ENCODE results near the gene ISY1. TPM values are rescaled to one million over a fixed set of nuclear protein-coding genes. Genes with fewer than 3 reads are reported as not detected.

The ISY1 gene
- total and polyA plus RNA-seq, 4 donors: 6.4 to 13.2 (median 10.5) TPM

DNA sequence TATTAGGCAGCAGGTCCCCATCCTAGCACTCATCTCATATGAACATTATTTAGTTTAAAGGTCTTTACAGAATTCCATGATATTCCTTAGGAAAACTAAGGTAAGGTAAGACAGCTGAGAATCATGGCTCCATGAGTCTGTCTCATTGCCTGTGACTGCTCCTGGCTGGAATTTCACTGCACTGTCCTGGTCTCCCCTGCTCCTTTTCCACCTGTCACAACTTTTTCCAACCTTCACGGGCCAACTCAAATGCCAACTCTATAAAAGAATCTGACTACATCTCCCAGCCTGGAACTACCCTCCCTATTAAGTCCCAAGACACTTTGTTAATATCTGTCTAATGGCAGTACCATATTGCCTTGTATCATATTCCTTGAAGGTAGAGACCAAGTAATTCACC, 15.2 kb upstream of the ISY1 start:
- no peak for DNase-seq (ENCODE audit: low spot score)
- no peaks in the 10 kb centered on the region for H3K27me3 ChIP-seq (ENCODE audit: control insufficient read depth in 4 of 4, insufficient read depth in 4 of 4, low read length in 3 of 4)
- H3K36me3 ChIP-seq (ENCODE audit: control insufficient read depth in 4 of 4, insufficient read depth in 3 of 4, low read depth in 1 of 4, low read length in 3 of 4): peaks cover 3 to 20% (median 13%) of the 10 kb centered on the region in 4 donors
- WGBS: 65% methylated on average over 1 of the region's 1 CpG
- no peak overlapping the region for H3K4me3 ChIP-seq (ENCODE audit: low read depth in 1 of 3, low read length in 3 of 3)
- H3K4me1 ChIP-seq (ENCODE audit: control insufficient read depth in 4 of 4, insufficient read depth in 4 of 4, low read length in 3 of 4): peaks cover 26 to 69% (median 67%) of the 10 kb centered on the region in 4 donors
- H3K9ac ChIP-seq (ENCODE audit: low read depth in 1 of 2, low read length in 2 of 2): no peak overlapping the region
- TF ChIP-seq, protein P1, sequence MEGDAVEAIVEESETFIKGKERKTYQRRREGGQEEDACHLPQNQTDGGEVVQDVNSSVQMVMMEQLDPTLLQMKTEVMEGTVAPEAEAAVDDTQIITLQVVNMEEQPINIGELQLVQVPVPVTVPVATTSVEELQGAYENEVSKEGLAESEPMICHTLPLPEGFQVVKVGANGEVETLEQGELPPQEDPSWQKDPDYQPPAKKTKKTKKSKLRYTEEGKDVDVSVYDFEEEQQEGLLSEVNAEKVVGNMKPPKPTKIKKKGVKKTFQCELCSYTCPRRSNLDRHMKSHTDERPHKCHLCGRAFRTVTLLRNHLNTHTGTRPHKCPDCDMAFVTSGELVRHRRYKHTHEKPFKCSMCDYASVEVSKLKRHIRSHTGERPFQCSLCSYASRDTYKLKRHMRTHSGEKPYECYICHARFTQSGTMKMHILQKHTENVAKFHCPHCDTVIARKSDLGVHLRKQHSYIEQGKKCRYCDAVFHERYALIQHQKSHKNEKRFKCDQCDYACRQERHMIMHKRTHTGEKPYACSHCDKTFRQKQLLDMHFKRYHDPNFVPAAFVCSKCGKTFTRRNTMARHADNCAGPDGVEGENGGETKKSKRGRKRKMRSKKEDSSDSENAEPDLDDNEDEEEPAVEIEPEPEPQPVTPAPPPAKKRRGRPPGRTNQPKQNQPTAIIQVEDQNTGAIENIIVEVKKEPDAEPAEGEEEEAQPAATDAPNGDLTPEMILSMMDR (IDR thresholded peaks at IDR 0.05; ENCODE audit: low read depth, low read length, missing input control): no peak
- no peak overlapping the region for H3K27ac ChIP-seq (ENCODE audit: low read depth in 1 of 2, low read length in 2 of 2)
- H3K9me3 ChIP-seq (ENCODE audit: control insufficient read depth in 4 of 4, low read length in 3 of 4): no peaks in the 10 kb centered on the region

DNA sequence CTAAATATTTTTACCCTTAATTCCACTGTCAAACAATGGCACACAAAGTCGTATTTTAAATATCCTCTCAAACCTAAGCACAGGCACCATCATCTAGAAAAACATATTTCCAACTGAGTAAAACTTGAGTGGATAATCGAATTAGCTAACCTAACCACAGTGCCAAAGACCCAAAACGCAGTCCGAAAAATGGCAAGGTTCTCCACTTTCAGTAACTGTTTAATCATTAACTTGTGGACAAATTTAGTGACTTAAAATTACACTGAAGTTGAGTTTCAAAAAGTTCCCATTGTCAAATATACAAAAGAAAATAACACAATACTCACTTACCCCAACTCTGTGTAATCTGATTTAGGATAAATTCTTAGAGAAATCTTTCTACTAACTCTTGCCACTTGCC, 12.9 kb upstream of the ISY1 start:
- peaks cover 15 to 36% (median 25%) of the 10 kb centered on the region in 4 donors for H3K36me3 ChIP-seq (ENCODE audit: control insufficient read depth in 4 of 4, insufficient read depth in 3 of 4, low read depth in 1 of 4, low read length in 3 of 4)
- peaks cover 15 to 53% (median 46%) of the 10 kb centered on the region in 4 donors for H3K4me1 ChIP-seq (ENCODE audit: control insufficient read depth in 4 of 4, insufficient read depth in 4 of 4, low read length in 3 of 4)
- no peaks in the 10 kb centered on the region for H3K27me3 ChIP-seq (ENCODE audit: control insufficient read depth in 4 of 4, insufficient read depth in 4 of 4, low read length in 3 of 4)
- no peaks in the 10 kb centered on the region for H3K9me3 ChIP-seq (ENCODE audit: control insufficient read depth in 4 of 4, low read length in 3 of 4)
- no peak overlapping the region for H3K4me3 ChIP-seq (ENCODE audit: low read depth in 1 of 3, low read length in 3 of 3)
- H3K9ac ChIP-seq (ENCODE audit: low read depth in 1 of 2, low read length in 2 of 2): no peak overlapping the region
- DNase-seq (ENCODE audit: low spot score): no peak
- 25% methylated on average over 4 of the region's 4 CpGs for whole genome bisulfite sequencing
- no peak overlapping the region for H3K27ac ChIP-seq (ENCODE audit: low read depth in 1 of 2, low read length in 2 of 2)
- TF ChIP-seq RXRA (IDR thresholded peaks at IDR 0.05) (no peak), HNF4A (conservative IDR thresholded peaks at IDR 0.05) (peak in 1 of 2 donors; percentile 16), NR2F2 (IDR thresholded peaks at IDR 0.05) (no peak), GABPA (IDR thresholded peaks at IDR 0.05 in 1 of 2, conservative IDR thresholded peaks at IDR 0.05 in 1 of 2) (peak in 1 of 2 donors; percentile 12), MAX (IDR thresholded peaks at IDR 0.05) (no peak), FOXA2 (IDR thresholded peaks at IDR 0.05) (no peak), TAF1 (conservative IDR thresholded peaks at IDR 0.05) (no peak), SP1 (IDR thresholded peaks at IDR 0.05) (no peak), HNF4G (IDR thresholded peaks at IDR 0.05) (no peak), RAD21 (IDR thresholded peaks at IDR 0.05) (peak in 1 of 2 donors; percentile 17), JUND (IDR thresholded peaks at IDR 0.05) (no peak), FOXA1 (IDR thresholded peaks at IDR 0.05) (no peak)

DNA sequence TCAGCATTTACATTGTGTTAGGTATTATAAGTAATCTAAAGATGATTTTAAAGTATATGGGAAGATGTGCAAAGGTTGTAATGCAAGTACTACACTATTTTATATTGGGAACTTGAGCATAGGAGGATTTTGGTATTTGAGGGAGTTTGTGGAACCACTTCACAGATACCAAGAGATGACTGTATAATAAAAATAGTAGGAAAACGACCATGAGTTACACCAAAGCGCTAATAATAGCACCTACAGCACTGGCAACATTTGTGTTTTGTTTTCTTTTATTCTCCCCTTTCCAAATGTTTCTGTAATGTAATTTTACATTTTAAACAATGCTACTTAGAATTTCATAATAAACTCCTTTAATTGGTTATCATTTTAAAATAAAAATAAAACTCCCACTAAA, 12.3 kb upstream of the ISY1 start:
- no peak for TF ChIP-seq ZBTB33 (IDR thresholded peaks at IDR 0.05)
- no peak for TF ChIP-seq YY1 (IDR thresholded peaks at IDR 0.05)
- TF ChIP-seq, protein P1 (IDR thresholded peaks at IDR 0.05; ENCODE audit: low read depth, low read length, missing input control): no peak
- TF ChIP-seq RXRA (IDR thresholded peaks at IDR 0.05): no peak
- TF ChIP-seq HNF4A (conservative IDR thresholded peaks at IDR 0.05): no peak
- no peak for TF ChIP-seq JUND (IDR thresholded peaks at IDR 0.05)
- no peak for TF ChIP-seq TAF1 (conservative IDR thresholded peaks at IDR 0.05)
- TF ChIP-seq HNF4G (IDR thresholded peaks at IDR 0.05): no peak
- TF ChIP-seq SP1 (IDR thresholded peaks at IDR 0.05): no peak
- no peak for TF ChIP-seq FOXA1 (IDR thresholded peaks at IDR 0.05)
- TF ChIP-seq, protein P2, sequence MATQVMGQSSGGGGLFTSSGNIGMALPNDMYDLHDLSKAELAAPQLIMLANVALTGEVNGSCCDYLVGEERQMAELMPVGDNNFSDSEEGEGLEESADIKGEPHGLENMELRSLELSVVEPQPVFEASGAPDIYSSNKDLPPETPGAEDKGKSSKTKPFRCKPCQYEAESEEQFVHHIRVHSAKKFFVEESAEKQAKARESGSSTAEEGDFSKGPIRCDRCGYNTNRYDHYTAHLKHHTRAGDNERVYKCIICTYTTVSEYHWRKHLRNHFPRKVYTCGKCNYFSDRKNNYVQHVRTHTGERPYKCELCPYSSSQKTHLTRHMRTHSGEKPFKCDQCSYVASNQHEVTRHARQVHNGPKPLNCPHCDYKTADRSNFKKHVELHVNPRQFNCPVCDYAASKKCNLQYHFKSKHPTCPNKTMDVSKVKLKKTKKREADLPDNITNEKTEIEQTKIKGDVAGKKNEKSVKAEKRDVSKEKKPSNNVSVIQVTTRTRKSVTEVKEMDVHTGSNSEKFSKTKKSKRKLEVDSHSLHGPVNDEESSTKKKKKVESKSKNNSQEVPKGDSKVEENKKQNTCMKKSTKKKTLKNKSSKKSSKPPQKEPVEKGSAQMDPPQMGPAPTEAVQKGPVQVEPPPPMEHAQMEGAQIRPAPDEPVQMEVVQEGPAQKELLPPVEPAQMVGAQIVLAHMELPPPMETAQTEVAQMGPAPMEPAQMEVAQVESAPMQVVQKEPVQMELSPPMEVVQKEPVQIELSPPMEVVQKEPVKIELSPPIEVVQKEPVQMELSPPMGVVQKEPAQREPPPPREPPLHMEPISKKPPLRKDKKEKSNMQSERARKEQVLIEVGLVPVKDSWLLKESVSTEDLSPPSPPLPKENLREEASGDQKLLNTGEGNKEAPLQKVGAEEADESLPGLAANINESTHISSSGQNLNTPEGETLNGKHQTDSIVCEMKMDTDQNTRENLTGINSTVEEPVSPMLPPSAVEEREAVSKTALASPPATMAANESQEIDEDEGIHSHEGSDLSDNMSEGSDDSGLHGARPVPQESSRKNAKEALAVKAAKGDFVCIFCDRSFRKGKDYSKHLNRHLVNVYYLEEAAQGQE (IDR thresholded peaks at IDR 0.05): no peak
- TF ChIP-seq NR2F2 (IDR thresholded peaks at IDR 0.05): no peak
- no peak for TF ChIP-seq MAX (IDR thresholded peaks at IDR 0.05)
- TF ChIP-seq ATF3 (IDR thresholded peaks at IDR 0.05): no peak
- TF ChIP-seq RAD21 (IDR thresholded peaks at IDR 0.05): no peak
- Histone ChIP-seq H3K36me3 (ENCODE audit: control insufficient read depth in 4 of 4, insufficient read depth in 3 of 4, low read depth in 1 of 4, low read length in 3 of 4) (peaks cover 13 to 33% (median 22%) of the 10 kb centered on the region in 4 donors), H3K9ac (ENCODE audit: low read depth in 1 of 2, low read length in 2 of 2) (no peak overlapping the region), H3K27ac (ENCODE audit: low read depth in 1 of 2, low read length in 2 of 2) (no peak overlapping the region), H3K27me3 (ENCODE audit: control insufficient read depth in 4 of 4, insufficient read depth in 4 of 4, low read length in 3 of 4) (no peaks in the 10 kb centered on the region), H3K4me3 (ENCODE audit: low read depth in 1 of 3, low read length in 3 of 3) (no peak overlapping the region), H3K9me3 (ENCODE audit: control insufficient read depth in 4 of 4, low read length in 3 of 4) (no peaks in the 10 kb centered on the region), H3K4me1 (ENCODE audit: control insufficient read depth in 4 of 4, insufficient read depth in 4 of 4, low read length in 3 of 4) (peaks cover 13 to 48% (median 42%) of the 10 kb centered on the region in 4 donors)
- 50% methylated on average over 2 of the region's 2 CpGs for WGBS
- no peak for DNase-seq (ENCODE audit: low spot score)

Measured in liver (tissue), 9 donors.